NCI-H748 (cell line): ENCODE data around the gene OR11A1.
A peak's percentile ranks its signal among the peaks of the same experiment; 100 is the strongest.
"Not testable (repeated sequence)": the region's sequence is repeated elsewhere in the genome, so short reads cannot be mapped to it uniquely, and the experiment has no call there.

Source experiments
- DNase-seq: peaks from one replicate; lab custom pipeline; 2025; ENCODE audit not compliant: unreplicated experiment; lab: John Stamatoyannopoulos, UW

Gene OR11A1

DNA sequence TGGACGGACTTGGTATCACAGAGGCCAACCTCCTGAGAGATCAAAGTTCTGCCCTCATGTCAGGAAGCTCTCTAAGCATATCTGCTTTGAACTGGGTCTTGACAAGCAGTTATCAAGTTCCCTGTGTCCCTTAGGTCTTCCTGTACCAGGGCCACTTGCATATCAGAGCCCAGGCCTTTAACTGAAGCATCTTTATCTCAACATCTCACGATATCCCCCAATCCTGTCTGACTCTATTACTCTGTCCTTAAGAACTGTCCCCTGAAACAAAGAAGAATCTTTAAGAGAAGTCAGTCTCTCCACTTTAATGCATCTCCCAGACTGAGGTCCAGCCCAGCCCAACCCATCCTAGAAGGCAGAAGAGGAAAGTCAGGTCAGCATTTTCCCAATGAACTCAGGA is 22.7 kb upstream of the OR11A1 start:
- no peak for DNase-seq

- DNase-seq, result no peak
These were observed 21.9 kb upstream of the OR11A1 start for GRCh38 chr6:29478740-29479139.

DNA sequence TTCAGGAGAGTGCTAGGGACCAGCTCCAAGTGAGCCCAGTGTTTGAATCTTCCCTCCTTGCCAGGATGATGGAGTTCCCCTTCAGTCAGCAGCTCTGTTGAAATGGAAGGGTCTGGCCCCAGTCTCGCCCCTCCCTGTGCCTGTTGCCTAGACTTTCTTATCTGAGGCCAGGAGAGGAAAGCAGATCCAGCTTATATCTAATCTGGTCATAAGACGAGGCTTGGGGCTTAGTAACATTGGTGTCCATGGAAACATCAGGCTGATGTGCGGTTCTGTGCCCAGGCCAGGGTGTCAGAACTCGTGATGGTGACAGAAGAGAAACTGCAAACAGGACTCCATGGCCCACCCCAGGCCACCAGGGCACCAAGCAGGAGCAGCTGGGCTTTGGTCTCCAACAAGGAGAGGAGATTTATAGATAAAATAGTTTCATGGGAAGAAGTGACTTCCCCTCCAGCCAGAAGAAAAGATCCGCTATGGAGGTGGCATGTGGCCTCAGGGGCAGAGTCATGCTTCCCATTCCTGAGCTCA is 21.1 kb upstream of the OR11A1 start:
- DNase-seq, result no peak

- no peak for DNase-seq
These were observed 18.1 kb upstream of the OR11A1 start for GRCh38 chr6:29474996-29475395.

GRCh38 chr6:29466241-29466640 is 9.4 kb upstream of the OR11A1 start:
- DNase-seq, result no peak

GRCh38 chr6:29465801-29466200 is 8.9 kb upstream of the OR11A1 start:
- DNase-seq, result no peak

DNA sequence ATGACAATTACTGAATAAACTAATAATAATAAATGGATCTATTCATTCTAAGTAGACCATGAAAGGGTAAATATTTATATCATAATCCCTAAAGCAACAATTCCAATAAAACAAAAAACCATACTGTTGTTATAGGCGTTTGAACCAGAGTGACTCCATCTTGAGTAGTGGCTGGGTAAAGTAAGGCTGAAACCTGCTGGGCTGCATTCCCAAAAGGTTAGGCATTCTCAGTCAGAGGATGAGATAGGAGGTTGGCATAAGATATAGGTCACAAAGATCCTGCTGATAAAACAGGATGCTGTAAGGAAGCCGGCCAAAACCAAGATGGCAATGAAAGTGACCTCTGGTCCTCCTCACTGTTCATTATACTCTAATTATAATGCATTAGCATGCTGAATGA is 8.4 kb upstream of the OR11A1 start:
- no peak for DNase-seq

DNA sequence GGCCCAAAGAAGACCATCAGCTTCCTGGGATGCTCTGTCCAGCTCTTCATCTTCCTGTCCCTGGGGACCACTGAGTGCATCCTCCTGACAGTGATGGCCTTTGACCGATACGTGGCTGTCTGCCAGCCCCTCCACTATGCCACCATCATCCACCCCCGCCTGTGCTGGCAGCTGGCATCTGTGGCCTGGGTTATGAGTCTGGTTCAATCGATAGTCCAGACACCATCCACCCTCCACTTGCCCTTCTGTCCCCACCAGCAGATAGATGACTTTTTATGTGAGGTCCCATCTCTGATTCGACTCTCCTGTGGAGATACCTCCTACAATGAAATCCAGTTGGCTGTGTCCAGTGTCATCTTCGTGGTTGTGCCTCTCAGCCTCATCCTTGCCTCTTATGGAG is 5.2 kb upstream of the OR11A1 start:
- no peak for DNase-seq

DNA sequence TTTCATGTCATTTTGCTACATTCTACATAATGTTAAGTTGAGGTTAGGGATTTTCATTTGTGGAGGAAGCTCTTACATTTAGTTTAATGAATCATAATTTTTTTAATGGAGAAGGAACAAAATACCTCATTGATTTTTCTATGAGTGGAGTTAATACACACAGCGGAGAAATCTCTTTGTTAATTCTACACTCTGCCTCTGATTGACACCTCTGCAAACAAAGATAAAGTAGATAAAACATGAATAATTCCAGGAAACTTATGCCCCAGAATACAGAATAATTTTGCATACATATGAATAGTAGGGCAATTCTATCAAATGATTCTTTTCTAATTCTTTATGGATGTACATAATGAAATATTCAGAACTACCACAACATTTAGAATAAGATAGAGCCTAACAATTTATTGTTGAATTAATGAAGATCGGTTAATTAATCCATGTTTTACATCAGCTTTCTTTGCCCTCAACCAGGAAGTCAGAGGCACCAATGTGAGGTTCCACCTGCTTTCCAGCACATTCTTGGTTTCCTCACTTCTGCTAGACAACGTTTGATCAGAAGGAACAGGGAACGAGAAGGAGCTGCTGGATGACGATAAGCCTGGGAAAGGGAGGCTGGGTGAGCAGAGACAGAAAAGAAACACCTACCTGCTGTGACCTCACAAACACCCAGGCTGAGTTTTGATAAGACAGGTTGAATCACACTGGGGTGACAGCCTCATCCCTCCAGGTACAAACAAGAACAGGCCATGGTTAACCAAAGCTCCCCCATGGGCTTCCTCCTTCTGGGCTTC is 4.3 kb upstream of the OR11A1 start:
- no peak for DNase-seq

GRCh38 chr6:29451471-29452193 is 5.2 kb downstream of the OR11A1 start:
- no peak for DNase-seq

DNA sequence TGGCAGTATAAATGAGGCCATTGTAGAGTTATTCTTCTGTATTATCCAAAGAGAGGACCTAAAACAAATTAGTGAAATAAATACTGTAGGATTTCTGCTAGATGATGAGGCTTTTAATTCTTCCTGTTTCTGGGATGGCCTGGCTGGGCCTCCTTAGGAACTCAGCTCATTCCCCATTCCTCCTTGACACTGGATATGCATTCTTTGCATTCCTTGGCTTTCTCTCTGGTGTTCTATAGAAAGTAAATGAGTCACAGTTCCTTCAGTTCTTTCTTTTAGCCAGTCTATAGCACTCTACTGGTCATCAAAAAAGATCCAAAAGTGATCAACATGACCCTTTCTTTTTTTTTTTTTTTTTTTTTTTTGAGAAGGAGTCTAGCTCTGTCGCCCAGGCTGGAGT is 9.2 kb downstream of the OR11A1 start:
- DNase-seq, result no peak

- DNase-seq, result not testable (repeated sequence)
These were observed 12.8 kb downstream of the OR11A1 start for GRCh38 chr6:29444031-29444430.

DNA sequence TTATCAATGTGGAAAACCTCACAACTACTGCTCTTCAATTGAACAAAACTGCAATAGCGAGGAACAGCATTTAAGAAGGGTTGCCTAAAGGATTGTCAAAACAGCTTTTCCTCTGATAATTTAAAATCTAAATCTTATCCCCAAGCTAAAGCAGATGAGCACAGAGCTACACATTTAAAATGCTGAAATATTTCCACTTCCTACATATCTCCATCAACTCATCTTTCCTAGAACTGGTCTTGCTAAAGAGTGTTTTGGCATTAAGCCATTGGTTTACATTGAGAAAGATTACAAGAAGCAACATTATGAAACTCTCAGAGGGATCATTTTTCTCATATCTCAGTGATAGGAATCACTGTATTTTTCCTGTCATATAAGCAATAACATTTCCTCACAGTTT is 14.2 kb downstream of the OR11A1 start:
- no peak for DNase-seq

GRCh38 chr6:29439006-29439405 is 17.9 kb downstream of the OR11A1 start, which contains the start of gene OR10C1:
OR10C1 (plus strand) TSS chr6:29439306; CDS start chr6:29440016, 710 bp downstream.
- DNase-seq, result no peak

DNA sequence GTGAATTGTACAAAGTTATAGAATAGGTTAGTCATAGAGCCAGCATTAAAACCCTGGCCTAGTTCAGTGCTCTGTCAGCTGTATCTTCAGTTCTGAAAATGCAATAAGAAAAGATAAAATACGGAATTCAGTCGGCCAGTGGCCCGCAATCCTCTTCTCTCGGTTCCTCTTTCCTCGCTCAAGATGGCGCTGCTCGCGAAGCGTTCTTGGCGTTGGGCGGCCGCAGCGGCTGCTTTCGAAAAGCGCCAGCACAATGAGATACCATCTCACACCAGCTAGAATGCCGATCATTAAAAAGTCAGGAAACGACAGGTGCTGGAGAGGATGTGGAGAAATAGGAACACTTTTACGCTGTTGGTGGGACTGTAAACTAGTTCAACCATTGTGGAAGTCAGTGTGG is 20.1 kb downstream of the OR11A1 start:
- peak; percentile 73 for DNase-seq

- no peak for DNase-seq
These were observed 30.2 kb downstream of the OR11A1 start for GRCh38 chr6:29426654-29427053.

- no peak for DNase-seq
These were observed 31.8 kb downstream of the OR11A1 start for GRCh38 chr6:29425075-29425474.

GRCh38 chr6:29424575-29424974 is 32.3 kb downstream of the OR11A1 start:
- no peak for DNase-seq

- DNase-seq, result no peak
These were observed 32.7 kb downstream of the OR11A1 start for GRCh38 chr6:29424168-29424567.

GRCh38 chr6:29419516-29419915 is 37.4 kb downstream of the OR11A1 start:
- DNase-seq, result no peak

GRCh38 chr6:29414588-29414987 is 42.3 kb downstream of the OR11A1 start, which contains the start of gene OR12D1:
OR12D1 (plus strand) TSS chr6:29414928.
- no peak for DNase-seq

DNA sequence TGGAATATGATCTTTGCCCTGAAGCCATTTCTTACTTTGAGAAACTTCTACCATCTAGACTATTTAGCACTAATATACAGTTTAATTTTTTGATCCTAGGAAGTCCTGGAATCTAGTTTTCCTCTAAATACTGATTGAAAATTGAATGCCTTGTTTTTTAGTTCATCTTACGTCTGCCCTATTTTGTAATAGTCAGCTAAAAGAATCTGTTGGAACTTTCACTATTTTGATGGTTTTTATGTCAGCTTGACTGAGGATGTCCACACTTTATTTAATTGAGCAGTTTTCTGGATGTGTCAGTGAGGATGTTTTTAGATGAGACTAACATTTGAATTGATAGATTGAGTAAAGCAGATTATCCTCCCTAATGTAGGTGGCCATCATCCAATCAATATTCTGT is 53.1 kb downstream of the OR11A1 start:
- DNase-seq, result no peak
